ENCODE data around the gene ARHGAP5. TPM values are rescaled to one million over a fixed set of nuclear protein-coding genes. Genes with fewer than 3 reads are reported as not detected.

The ARHGAP5 gene
- polyA plus RNA-seq, 3 donors, result 2.5 to 6.3 (median 4.3) TPM

- no CpG with 5 or more reads among the region's 1 CpG for WGBS (ENCODE audit: insufficient coverage)
- no peak overlapping the region for H3K27ac Mint-ChIP-seq
- Histone ChIP-seq H3K9ac (ENCODE audit: insufficient read depth, low read length, poor library complexity, severe bottlenecking) (no peak overlapping the region), H3K27me3 (ENCODE audit: control insufficient read depth in 2 of 2, insufficient read depth in 2 of 2, low read length in 2 of 2) (peaks cover 11 to 14% of the 10 kb centered on the region in 2 donors), H3K4me2 (replicated peaks; ENCODE audit: extremely low read depth, low read length, poor library complexity, severe bottlenecking) (no peak overlapping the region), H3K79me2 (ENCODE audit: insufficient read depth, low read length) (no peaks in the 10 kb centered on the region), H3K4me3 (replicated peaks in 1 of 3; ENCODE audit: low read depth in 2 of 3, low read length in 3 of 3) (no peak overlapping the region), H4K20me1 (ENCODE audit: insufficient read depth, low read length) (no peaks in the 10 kb centered on the region), H3K27ac (ENCODE audit: low read depth in 1 of 2, low read length in 2 of 2) (no peak overlapping the region), H2AFZ (ENCODE audit: insufficient read depth, low read depth, low read length, poor library complexity, severe bottlenecking) (no peak overlapping the region), H3K4me1 (ENCODE audit: control insufficient read depth in 1 of 2, insufficient read depth in 2 of 2, low read length in 2 of 2) (peaks cover 24 to 31% of the 10 kb centered on the region in 2 donors), H3K36me3 (replicated peaks in 1 of 2; ENCODE audit: control insufficient read depth in 1 of 2, insufficient read depth in 2 of 2, low read length in 2 of 2) (no peaks in the 10 kb centered on the region), H3K9me3 (replicated peaks in 1 of 2; ENCODE audit: control insufficient read depth in 1 of 2, insufficient read depth in 1 of 2, low read length in 2 of 2) (peaks cover 0 to 10% of the 10 kb centered on the region in 2 donors)
- no peak overlapping the region for H3K4me3 Mint-ChIP-seq
- peaks cover 17 to 22% (median 21%) of the 10 kb centered on the region in 3 donors for H3K27me3 Mint-ChIP-seq (ENCODE audit: low read depth in 3 of 3)
- DNase-seq, result no peak
- no peaks in the 10 kb centered on the region for H3K36me3 Mint-ChIP-seq
- H3K9me3 Mint-ChIP-seq, result peaks cover 0 to 4% (median 0%) of the 10 kb centered on the region in 7 donors
- intact Hi-C loops (cut with micrococcal nuclease), result no loop called here
- TF ChIP-seq CTCF (IDR thresholded peaks at IDR 0.05), result no peak
- H3K4me1 Mint-ChIP-seq, result peaks cover 31% of the 10 kb centered on the region
These were observed 120.8 kb downstream of the ARHGAP5 start for GRCh38 chr14:32197919-32198318.

DNA sequence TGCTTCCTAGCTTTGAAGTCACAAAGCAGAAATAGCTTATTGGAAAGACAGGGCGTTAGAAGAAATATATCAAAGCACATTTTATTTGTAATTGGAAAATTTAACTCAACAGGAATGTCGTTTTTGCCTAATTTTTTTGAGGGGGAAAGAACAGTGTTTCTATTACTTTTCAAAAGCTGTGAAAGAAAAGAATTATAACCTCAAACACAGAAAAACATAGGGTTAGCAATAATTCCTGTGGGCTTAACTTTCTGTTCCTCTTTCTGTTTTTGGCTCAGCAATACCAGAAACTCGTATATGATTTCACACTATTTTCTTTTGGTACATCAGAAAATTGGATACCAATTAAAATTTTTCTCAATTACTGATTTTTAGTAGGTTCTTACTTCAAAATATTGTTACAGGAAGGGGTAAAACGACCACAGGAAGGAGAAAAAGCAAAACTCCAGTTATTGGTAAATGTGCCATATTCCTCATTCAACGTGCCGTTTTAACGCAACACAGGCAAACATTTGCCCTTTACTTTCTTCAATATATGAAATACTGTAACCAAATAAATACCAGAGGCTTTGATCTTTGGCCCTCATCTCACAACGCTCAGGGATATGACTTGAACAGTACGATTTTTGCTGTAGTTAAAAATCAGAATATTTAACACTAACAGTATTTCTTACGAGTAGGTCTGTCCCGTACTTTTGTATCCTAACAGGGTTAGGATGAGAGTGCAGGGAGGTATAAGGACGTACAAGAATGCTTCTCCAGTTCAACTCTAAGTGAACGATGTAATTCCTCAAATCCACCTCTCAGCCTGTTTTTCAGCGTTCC lies 123.5 kb downstream of the ARHGAP5 start:
- 0% methylated on average over 2 of the region's 14 CpGs for WGBS (ENCODE audit: insufficient coverage)
- H3K4me3 ChIP-seq (replicated peaks in 1 of 3; ENCODE audit: low read depth in 2 of 3, low read length in 3 of 3), result peak overlapping the region; percentile 44 to 87 (median 63)
- peak overlapping the region in 1 of 7 donors; percentile 32 for H3K27ac Mint-ChIP-seq
- intact Hi-C loops (cut with micrococcal nuclease), result no loop called here
- peak overlapping the region; percentile 92 for H2AFZ ChIP-seq (ENCODE audit: insufficient read depth, low read depth, low read length, poor library complexity, severe bottlenecking)
- no peak for TF ChIP-seq CTCF (IDR thresholded peaks at IDR 0.05)
- peaks cover 25 to 32% of the 10 kb centered on the region in 2 donors for H3K27me3 ChIP-seq (ENCODE audit: control insufficient read depth in 2 of 2, insufficient read depth in 2 of 2, low read length in 2 of 2)
- peak overlapping the region; percentile 90 for H3K4me2 ChIP-seq (replicated peaks; ENCODE audit: extremely low read depth, low read length, poor library complexity, severe bottlenecking)
- H3K79me2 ChIP-seq (ENCODE audit: insufficient read depth, low read length), result no peaks in the 10 kb centered on the region
- peak in 2 of 3 donors; percentile 15 to 25 for DNase-seq
- H3K4me1 Mint-ChIP-seq, result peaks cover 44% of the 10 kb centered on the region
- no peak overlapping the region for H3K27ac ChIP-seq (ENCODE audit: low read depth in 1 of 2, low read length in 2 of 2)
- H4K20me1 ChIP-seq (ENCODE audit: insufficient read depth, low read length), result no peaks in the 10 kb centered on the region
- H3K9me3 ChIP-seq (replicated peaks in 1 of 2; ENCODE audit: control insufficient read depth in 1 of 2, insufficient read depth in 1 of 2, low read length in 2 of 2), result peaks cover 0 to 12% of the 10 kb centered on the region in 2 donors
- H3K36me3 Mint-ChIP-seq, result peaks cover 0 to 2% of the 10 kb centered on the region in 2 donors
- peak overlapping the region; percentile 87 to 96 for H3K4me3 Mint-ChIP-seq
- H3K9ac ChIP-seq (ENCODE audit: insufficient read depth, low read length, poor library complexity, severe bottlenecking), result no peak overlapping the region
- no peaks in the 10 kb centered on the region for H3K36me3 ChIP-seq (replicated peaks in 1 of 2; ENCODE audit: control insufficient read depth in 1 of 2, insufficient read depth in 2 of 2, low read length in 2 of 2)
- peaks cover 33 to 45% (median 34%) of the 10 kb centered on the region in 3 donors for H3K27me3 Mint-ChIP-seq (ENCODE audit: low read depth in 3 of 3)
- peaks cover 0 to 4% (median 0%) of the 10 kb centered on the region in 7 donors for H3K9me3 Mint-ChIP-seq
- H3K4me1 ChIP-seq (ENCODE audit: control insufficient read depth in 1 of 2, insufficient read depth in 2 of 2, low read length in 2 of 2), result peaks cover 39 to 47% of the 10 kb centered on the region in 2 donors

Measured in CD14-positive monocyte (primary cell).